Omental fat pad (tissue), 4 donors: ENCODE results near the gene TBX21. TPM values are rescaled to one million over a fixed set of nuclear protein-coding genes. Genes with fewer than 3 reads are reported as not detected.

Experiments
- ATAC-seq: fragments of 150-250 bp; one replicate; pipeline ENCODE4 v1.9.1; 2016; ENCODE audit warnings: mild to moderate bottlenecking, moderate library complexity; ENCODE audit not compliant: low FRiP score
- DNase-seq: peaks from one replicate; pipeline ENCODE4 v3.0.0-alpha.2; 2019; ENCODE audit warnings: low spot score
- total RNA-seq, 4 donors: library from RNA; depleted of rRNA; stranded (reverse); fragments of >200 nt; gene quantifications; one replicate each; pipeline ENCODE4 v1.1.0, GENCODE V29; 2016
- TF ChIP-seq, protein P1 (sequence below), 3 donors: fragments of 450-650 bp; IDR thresholded peaks; one replicate each; pipeline ENCODE4 v1.5.1; 2016 to 2017; ENCODE audit warnings: antibody characterized with exemption in 3 of 3, mild to moderate bottlenecking in 3 of 3, moderate library complexity in 2 of 3

The TBX21 gene
- total RNA-seq, 4 donors from 2014 or later = 0.46 to 4.6 (median 2.0) TPM

DNA sequence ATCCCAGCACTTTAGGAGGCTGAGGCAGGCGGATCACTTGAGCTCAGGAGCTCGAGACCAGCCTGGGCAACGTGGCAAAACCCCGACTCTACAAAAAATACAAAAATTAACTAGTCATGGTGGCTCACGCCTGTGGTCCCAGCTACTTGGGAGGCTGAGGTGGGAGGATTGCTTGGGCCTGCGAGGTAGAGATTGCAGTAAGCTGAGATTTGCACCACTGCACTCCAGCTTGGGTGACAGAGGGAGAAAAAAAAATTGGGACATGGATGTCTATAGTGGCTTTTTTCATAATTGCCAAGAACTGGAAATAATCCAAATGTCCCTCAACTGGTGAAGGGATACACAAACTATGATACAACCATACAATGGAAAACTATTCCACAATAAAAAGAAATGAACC lies 59.9 kb downstream of the TBX21 start:
- TF ChIP-seq, protein P1, sequence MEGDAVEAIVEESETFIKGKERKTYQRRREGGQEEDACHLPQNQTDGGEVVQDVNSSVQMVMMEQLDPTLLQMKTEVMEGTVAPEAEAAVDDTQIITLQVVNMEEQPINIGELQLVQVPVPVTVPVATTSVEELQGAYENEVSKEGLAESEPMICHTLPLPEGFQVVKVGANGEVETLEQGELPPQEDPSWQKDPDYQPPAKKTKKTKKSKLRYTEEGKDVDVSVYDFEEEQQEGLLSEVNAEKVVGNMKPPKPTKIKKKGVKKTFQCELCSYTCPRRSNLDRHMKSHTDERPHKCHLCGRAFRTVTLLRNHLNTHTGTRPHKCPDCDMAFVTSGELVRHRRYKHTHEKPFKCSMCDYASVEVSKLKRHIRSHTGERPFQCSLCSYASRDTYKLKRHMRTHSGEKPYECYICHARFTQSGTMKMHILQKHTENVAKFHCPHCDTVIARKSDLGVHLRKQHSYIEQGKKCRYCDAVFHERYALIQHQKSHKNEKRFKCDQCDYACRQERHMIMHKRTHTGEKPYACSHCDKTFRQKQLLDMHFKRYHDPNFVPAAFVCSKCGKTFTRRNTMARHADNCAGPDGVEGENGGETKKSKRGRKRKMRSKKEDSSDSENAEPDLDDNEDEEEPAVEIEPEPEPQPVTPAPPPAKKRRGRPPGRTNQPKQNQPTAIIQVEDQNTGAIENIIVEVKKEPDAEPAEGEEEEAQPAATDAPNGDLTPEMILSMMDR (IDR thresholded peaks at IDR 0.05) = no peak
- ATAC-seq (no peak), DNase-seq (no peak)

Other genes with a start within 250 kb of the TBX21 start
- 100 to 1,000 TPM in 2 of 4 donors, 10 to 100 TPM in 2; 95.8 to 114 (median 102) TPM for gene NPEPPS, start 202.1 kb upstream of the TBX21 start, total RNA-seq
- gene KPNB1, start 83.3 kb upstream of the TBX21 start, total RNA-seq = 100 to 1,000 TPM; 193 to 335 (median 207) TPM
- 10 to 100 TPM in 3 of 4 donors, 1 to 10 TPM in 1; 4.0 to 15.6 (median 10.5) TPM for gene TBKBP1, start 39.1 kb upstream of the TBX21 start, total RNA-seq
- 10 to 100 TPM in 1 of 4 donors, 1 to 10 TPM in 3; 2.6 to 13.9 (median 4.6) TPM for gene OSBPL7, start 88.6 kb downstream of the TBX21 start, total RNA-seq
- gene MRPL10, start 98.3 kb downstream of the TBX21 start, total RNA-seq = 10 to 100 TPM; 23.1 to 50.5 (median 36.8) TPM
- gene LRRC46, start 98.4 kb downstream of the TBX21 start, total RNA-seq = under 1 TPM in 1 of 4 donors, not detected in 3; 0.24 TPM
- gene SCRN2, start 108.0 kb downstream of the TBX21 start, total RNA-seq = 10 to 100 TPM; 43.6 to 72.6 (median 60.3) TPM
- 1 to 10 TPM in 3 of 4 donors, under 1 TPM in 1; 0.74 to 1.7 (median 1.2) TPM for gene SP6, start 117.9 kb downstream of the TBX21 start, total RNA-seq
- gene SP2, start 163.0 kb downstream of the TBX21 start, total RNA-seq = 1 to 10 TPM; 2.9 to 8.5 (median 6.9) TPM
- 10 to 100 TPM; 20.1 to 39.7 (median 30.8) TPM for gene PNPO, start 208.3 kb downstream of the TBX21 start, total RNA-seq
- gene PRR15L, start 224.6 kb downstream of the TBX21 start, total RNA-seq = 1 to 10 TPM in 2 of 4 donors, not detected in 2; 2.4 to 6.6 TPM
- gene CDK5RAP3, start 237.9 kb downstream of the TBX21 start, total RNA-seq = 100 to 1,000 TPM in 2 of 4 donors, 10 to 100 TPM in 2; 72.4 to 156 (median 100) TPM